Measurements from ENCODE around the gene ZNF334. TPM values are rescaled to one million over a fixed set of nuclear protein-coding genes. Genes with fewer than 3 reads are reported as not detected.

ZNF334 gene
- total and polyA plus RNA-seq, 2 of the 4 experiments (the other 2 are of a cell fraction) = 1.4 to 2.1 TPM

DNA sequence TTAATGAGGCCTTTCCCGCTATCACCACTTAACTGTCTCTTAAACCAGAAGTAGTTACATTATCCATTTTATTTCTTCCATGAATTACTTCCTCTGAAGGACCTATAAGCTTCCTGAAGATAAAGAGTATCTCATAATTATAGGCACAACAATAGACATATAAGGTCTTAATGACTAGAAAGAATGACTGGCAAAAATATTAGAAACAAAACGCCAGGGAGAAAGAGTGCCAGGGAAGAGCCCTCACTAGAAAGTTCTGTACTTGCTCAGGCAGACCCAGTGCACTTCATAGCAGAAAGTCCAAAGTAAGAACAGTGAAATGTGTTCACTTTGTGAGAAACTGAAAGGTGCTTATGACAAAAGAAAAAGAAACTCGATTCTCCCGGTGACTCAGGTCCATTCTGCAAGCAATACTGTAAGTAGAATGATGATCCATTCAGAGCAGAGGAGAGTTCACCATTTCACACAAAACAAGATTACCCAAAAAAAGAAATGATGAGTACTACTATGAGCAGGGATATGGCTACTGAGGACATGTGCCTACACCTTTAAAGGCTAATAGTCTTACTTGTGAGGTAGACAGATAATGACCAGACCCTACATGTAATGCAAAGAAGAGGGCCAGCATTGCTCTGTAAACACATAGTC, 5.5 kb downstream of the ZNF334 start:
- ATAC-seq (ENCODE audit: low read depth) (no peak), DNase-seq (no peak)
- ChIA-PET POLR2A (ENCODE audit: unreplicated experiment) (no interaction called here), CTCF (no interaction called here)
- Histone ChIP-seq H3K9me1 (ENCODE audit: insufficient read depth, low read length) (no peaks in the 10 kb centered on the region), H3K4me3 (ENCODE audit: insufficient read depth, low read depth, low read length) (no peak overlapping the region), H2BK5ac (ENCODE audit: low read depth, low read length, poor library complexity, severe bottlenecking) (no peak overlapping the region), H4K91ac (ENCODE audit: insufficient read depth, low read depth, low read length) (no peak overlapping the region), H2AK9ac (replicated peaks; ENCODE audit: low read depth, low read length, poor library complexity) (no peak overlapping the region), H3K79me1 (ENCODE audit: low read depth in 1 of 2, low read length in 2 of 2) (0 out of 4 replicates have a peak, but pooled peaks cover 0 to 1% of the 10 kb centered on the region in 2 experiments), H3K27ac (ENCODE audit: insufficient read depth, low read length) (no peak overlapping the region), H3K9ac (ENCODE audit: low read depth, low read length) (no peak overlapping the region), H4K8ac (ENCODE audit: low read depth in 2 of 2, low read length in 2 of 2) (no peak overlapping the region), H3K4me2 (ENCODE audit: low read depth, low read length) (no peak overlapping the region), H2BK15ac (ENCODE audit: low read depth, low read length) (no peak overlapping the region), H2AK5ac (ENCODE audit: low read depth, low read length) (no peak overlapping the region), H4K5ac (ENCODE audit: low read depth, low read length) (no peak overlapping the region), H3K23ac (ENCODE audit: low read depth, low read length) (no peak overlapping the region), H3K9me3 (ENCODE audit: control insufficient read depth, insufficient read depth, low read length) (peaks cover 7% of the 10 kb centered on the region; the same call in 1 of the 2 replicates), H2BK20ac (ENCODE audit: low read depth, low read length) (no peak overlapping the region), H3K36me3 (ENCODE audit: control insufficient read depth, insufficient read depth, low read length) (0 out of 2 replicates have a peak, but pooled peaks cover 2% of the 10 kb centered on the region), H3K4ac (ENCODE audit: low read depth, low read length) (no peak overlapping the region), H2AFZ (replicated peaks; ENCODE audit: low read length, poor library complexity) (no peak overlapping the region), H2BK120ac (ENCODE audit: low read depth, low read length) (no peak overlapping the region), H3K56ac (ENCODE audit: extremely low read depth, insufficient read depth, low read length) (no peak overlapping the region), H4K20me1 (ENCODE audit: insufficient read depth, low read length) (no peaks in the 10 kb centered on the region), H3K14ac (replicated peaks; ENCODE audit: low read depth, low read length) (no peak overlapping the region), H3K18ac (ENCODE audit: low read depth, low read length) (no peak overlapping the region), H3K4me1 (ENCODE audit: control insufficient read depth, insufficient read depth, low read length) (no peaks in the 10 kb centered on the region), H3K27me3 (ENCODE audit: control insufficient read depth, insufficient read depth, low read length) (no peaks in the 10 kb centered on the region; the same call in 1 of the 2 replicates)
- no peak for TF ChIP-seq RCOR1 (IDR thresholded peaks at IDR 0.05; ENCODE audit: insufficient replicate concordance, low read length)
- TF ChIP-seq RFX5 (IDR thresholded peaks at IDR 0.05; ENCODE audit: low read depth, low read length) = no peak
- no peak for TF ChIP-seq RAD21 (IDR thresholded peaks at IDR 0.05; ENCODE audit: low read length)
- TF ChIP-seq NFE2L2 (IDR thresholded peaks at IDR 0.05; ENCODE audit: low read depth, low read length) = no peak
- TF ChIP-seq, protein P1, sequence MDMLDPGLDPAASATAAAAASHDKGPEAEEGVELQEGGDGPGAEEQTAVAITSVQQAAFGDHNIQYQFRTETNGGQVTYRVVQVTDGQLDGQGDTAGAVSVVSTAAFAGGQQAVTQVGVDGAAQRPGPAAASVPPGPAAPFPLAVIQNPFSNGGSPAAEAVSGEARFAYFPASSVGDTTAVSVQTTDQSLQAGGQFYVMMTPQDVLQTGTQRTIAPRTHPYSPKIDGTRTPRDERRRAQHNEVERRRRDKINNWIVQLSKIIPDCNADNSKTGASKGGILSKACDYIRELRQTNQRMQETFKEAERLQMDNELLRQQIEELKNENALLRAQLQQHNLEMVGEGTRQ (IDR thresholded peaks at IDR 0.05; ENCODE audit: low read depth, low read length) = no peak
- TF ChIP-seq, protein P2, sequence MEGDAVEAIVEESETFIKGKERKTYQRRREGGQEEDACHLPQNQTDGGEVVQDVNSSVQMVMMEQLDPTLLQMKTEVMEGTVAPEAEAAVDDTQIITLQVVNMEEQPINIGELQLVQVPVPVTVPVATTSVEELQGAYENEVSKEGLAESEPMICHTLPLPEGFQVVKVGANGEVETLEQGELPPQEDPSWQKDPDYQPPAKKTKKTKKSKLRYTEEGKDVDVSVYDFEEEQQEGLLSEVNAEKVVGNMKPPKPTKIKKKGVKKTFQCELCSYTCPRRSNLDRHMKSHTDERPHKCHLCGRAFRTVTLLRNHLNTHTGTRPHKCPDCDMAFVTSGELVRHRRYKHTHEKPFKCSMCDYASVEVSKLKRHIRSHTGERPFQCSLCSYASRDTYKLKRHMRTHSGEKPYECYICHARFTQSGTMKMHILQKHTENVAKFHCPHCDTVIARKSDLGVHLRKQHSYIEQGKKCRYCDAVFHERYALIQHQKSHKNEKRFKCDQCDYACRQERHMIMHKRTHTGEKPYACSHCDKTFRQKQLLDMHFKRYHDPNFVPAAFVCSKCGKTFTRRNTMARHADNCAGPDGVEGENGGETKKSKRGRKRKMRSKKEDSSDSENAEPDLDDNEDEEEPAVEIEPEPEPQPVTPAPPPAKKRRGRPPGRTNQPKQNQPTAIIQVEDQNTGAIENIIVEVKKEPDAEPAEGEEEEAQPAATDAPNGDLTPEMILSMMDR (conservative IDR thresholded peaks at IDR 0.05; ENCODE audit: low read depth, low read length) = no peak
- TF ChIP-seq CEBPB (IDR thresholded peaks at IDR 0.05; ENCODE audit: low read depth, low read length) = no peak
- TF ChIP-seq CHD1 (IDR thresholded peaks at IDR 0.05; ENCODE audit: low read depth, low read length) = no peak
- TF ChIP-seq MAFK (IDR thresholded peaks at IDR 0.05; ENCODE audit: low read depth, low read length) = no peak
- TF ChIP-seq POLR2A (IDR thresholded peaks at IDR 0.05; ENCODE audit: low read depth, low read length) = no peak
- TF ChIP-seq FOS (IDR thresholded peaks at IDR 0.05; ENCODE audit: low read depth, low read length) = no peak
- no peak for TF ChIP-seq MXI1 (IDR thresholded peaks at IDR 0.05; ENCODE audit: borderline replicate concordance, low read depth, low read length)
- no peak for TF ChIP-seq SMC3 (IDR thresholded peaks at IDR 0.05; ENCODE audit: low read depth, low read length)
- no peak for TF ChIP-seq BHLHE40 (IDR thresholded peaks at IDR 0.05; ENCODE audit: low read depth, low read length)
- no peak for TF ChIP-seq MAZ (IDR thresholded peaks at IDR 0.05; ENCODE audit: borderline replicate concordance, low read depth, low read length)
- TF ChIP-seq, protein P3, sequence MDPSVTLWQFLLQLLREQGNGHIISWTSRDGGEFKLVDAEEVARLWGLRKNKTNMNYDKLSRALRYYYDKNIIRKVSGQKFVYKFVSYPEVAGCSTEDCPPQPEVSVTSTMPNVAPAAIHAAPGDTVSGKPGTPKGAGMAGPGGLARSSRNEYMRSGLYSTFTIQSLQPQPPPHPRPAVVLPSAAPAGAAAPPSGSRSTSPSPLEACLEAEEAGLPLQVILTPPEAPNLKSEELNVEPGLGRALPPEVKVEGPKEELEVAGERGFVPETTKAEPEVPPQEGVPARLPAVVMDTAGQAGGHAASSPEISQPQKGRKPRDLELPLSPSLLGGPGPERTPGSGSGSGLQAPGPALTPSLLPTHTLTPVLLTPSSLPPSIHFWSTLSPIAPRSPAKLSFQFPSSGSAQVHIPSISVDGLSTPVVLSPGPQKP (IDR thresholded peaks at IDR 0.05; ENCODE audit: borderline replicate concordance, low read depth, low read length) = no peak
- BruUV-seq (replicated peaks) = no TSS peak
- intact Hi-C loops (cut with micrococcal nuclease) = no loop called here
- no CpG with 5 or more reads among the region's 4 CpGs for WGBS, 2 experiments (ENCODE audit: extremely low coverage in 2 of 2, insufficient read length in 1 of 2)
- in situ Hi-C loops (cut with MboI; ENCODE audit: low sequenced_read_pairs) = no loop called here
- dilution Hi-C loops (cut with HindIII; ENCODE audit: low sequenced_read_pairs, unreplicated experiment) = no loop called here
